HT-29 (cell line): ENCODE measurements around the gene TMC8. TPM values are rescaled to one million over a fixed set of nuclear protein-coding genes. Genes with fewer than 3 reads are reported as not detected.

ENCODE experiments used
- DNase-seq: peaks from one replicate; pipeline ENCODE4 v3.0.0-alpha.2; 2015; ENCODE audit warnings: low spot score
- total RNA-seq: library from RNA; depleted of rRNA; stranded (reverse); fragments of >200 nt; shearing (Covaris generic); gene quantifications from 2 replicates; pipeline ENCODE4 v1.2.3, GENCODE V29; 2014; rRNA removed

Gene TMC8
- total RNA-seq, 1 experiment from 2014 or later = 7.2 TPM

GRCh38 chr17:78179372-78179771, 48.8 kb downstream of the TMC8 start:
- DNase-seq = no peak

GRCh38 chr17:78180083-78180482, 49.5 kb downstream of the TMC8 start:
- DNase-seq = no peak

GRCh38 chr17:78180508-78180907, 49.9 kb downstream of the TMC8 start:
- no peak for DNase-seq

GRCh38 chr17:78182504-78182903, 51.9 kb downstream of the TMC8 start:
- DNase-seq = no peak

GRCh38 chr17:78183916-78184315, 53.3 kb downstream of the TMC8 start:
- DNase-seq = no peak

- DNase-seq = no peak
Measured at GRCh38 chr17:78184351-78184750, 53.8 kb downstream of the TMC8 start.

- DNase-seq = no peak
Measured at GRCh38 chr17:78184868-78185267, 54.3 kb downstream of the TMC8 start.

GRCh38 chr17:78185981-78186691, 55.6 kb downstream of the TMC8 start:
- DNase-seq = peak; percentile 68

GRCh38 chr17:78186692-78187595, 56.4 kb downstream of the TMC8 start, which contains the start of the genes AFMID and TK1:
Gene AFMID, plus strand, starts transcription at chr17:78187362. Its CDS starts 9 bp downstream, at chr17:78187371.
Gene TK1, minus strand, starts transcription at chr17:78187052. Its CDS starts 58 bp downstream, at chr17:78186994.
- peak; percentile 99 for DNase-seq

Other genes with a start within 250 kb of the TMC8 start
- gene TNRC6C, start 172.1 kb upstream of the TMC8 start, total RNA-seq = 4.1 and 7.2 TPM in 2 replicates
- gene TMC6, start 2.0 kb upstream of the TMC8 start, total RNA-seq = 236 and 238 TPM in 2 replicates
- gene C17orf99, start 15.6 kb downstream of the TMC8 start, total RNA-seq = 0.20 TPM in 1 of 2 replicates, not detected in the other
- gene SYNGR2, start 37.8 kb downstream of the TMC8 start, total RNA-seq = 225 and 231 TPM in 2 replicates
- gene TK1, start 56.3 kb downstream of the TMC8 start, total RNA-seq = 379 and 400 TPM in 2 replicates
- 36.6 and 45.1 TPM in 2 replicates for gene AFMID, start 56.6 kb downstream of the TMC8 start, total RNA-seq
- 78.3 and 114 TPM in 2 replicates for gene BIRC5, start 83.5 kb downstream of the TMC8 start, total RNA-seq
- gene TMEM235, start 100.9 kb downstream of the TMC8 start, total RNA-seq = not detected in 2 replicates
- 0.18 and 0.79 TPM in 2 replicates for gene SOCS3, start 229.3 kb downstream of the TMC8 start, total RNA-seq
- gene PGS1, start 247.9 kb downstream of the TMC8 start, total RNA-seq = 23.0 and 30.7 TPM in 2 replicates